Upper lobe of right lung (tissue), 1 donor: ENCODE measurements around the gene STYXL1. TPM values are rescaled to one million over a fixed set of nuclear protein-coding genes. Genes with fewer than 3 reads are reported as not detected.
A peak's percentile ranks its signal among the peaks of the same experiment; 100 is the strongest.

Experiments
- ATAC-seq: fragments of 200-7000 bp; cut with Tn5 transposase; one replicate; pipeline ENCODE4 v1.9.1; 2020; ENCODE audit warnings: mild to moderate bottlenecking, moderate library complexity
- DNase-seq: peaks from one replicate; pipeline ENCODE4 v3.0.0-alpha.2; 2020
- H3K27ac ChIP-seq: fragments of 200-600 bp; one replicate; pipeline ENCODE4 v1.8.0; 2022
- H3K27me3 ChIP-seq: fragments of 200-600 bp; one replicate; pipeline ENCODE4 v1.8.0; 2022; ENCODE audit warnings: mild to moderate bottlenecking
- H3K36me3 ChIP-seq: fragments of 200-600 bp; one replicate; pipeline ENCODE4 v1.8.0; 2022
- H3K4me1 ChIP-seq: fragments of 200-600 bp; one replicate; pipeline ENCODE4 v1.8.0; 2022
- H3K4me3 ChIP-seq: fragments of 200-600 bp; one replicate; pipeline ENCODE4 v1.8.0; 2022; ENCODE audit warnings: mild to moderate bottlenecking
- H3K9me3 ChIP-seq: fragments of 200-600 bp; one replicate; pipeline ENCODE4 v1.8.0; 2022
- CTCF ChIP-seq: fragments of 200-600 bp; IDR thresholded peaks from one replicate; pipeline ENCODE4 v1.8.0; 2022; ENCODE audit warnings: antibody characterized with exemption
- intact Hi-C: fragments of 100-400 bp; cut with DNase I; formaldehyde crosslinking; loops from one replicate; pipeline ENCODE4 v1.11.0; 2022
- total RNA-seq: library from RNA; stranded (reverse); fragmentation: NEBNext Ultra II Directional; extraction: Animal tissue kit (Norgen Biotek cat#: 25700); gene quantifications from one replicate; pipeline ENCODE4 v1.2.1, GENCODE V29; 2021
- donor health status: DM: no; HTN: yes; CAD: no; lungs with severe emphysema.

The STYXL1 gene
- total RNA-seq, 1 donor from 2014 or later, result 20.9 TPM

DNA sequence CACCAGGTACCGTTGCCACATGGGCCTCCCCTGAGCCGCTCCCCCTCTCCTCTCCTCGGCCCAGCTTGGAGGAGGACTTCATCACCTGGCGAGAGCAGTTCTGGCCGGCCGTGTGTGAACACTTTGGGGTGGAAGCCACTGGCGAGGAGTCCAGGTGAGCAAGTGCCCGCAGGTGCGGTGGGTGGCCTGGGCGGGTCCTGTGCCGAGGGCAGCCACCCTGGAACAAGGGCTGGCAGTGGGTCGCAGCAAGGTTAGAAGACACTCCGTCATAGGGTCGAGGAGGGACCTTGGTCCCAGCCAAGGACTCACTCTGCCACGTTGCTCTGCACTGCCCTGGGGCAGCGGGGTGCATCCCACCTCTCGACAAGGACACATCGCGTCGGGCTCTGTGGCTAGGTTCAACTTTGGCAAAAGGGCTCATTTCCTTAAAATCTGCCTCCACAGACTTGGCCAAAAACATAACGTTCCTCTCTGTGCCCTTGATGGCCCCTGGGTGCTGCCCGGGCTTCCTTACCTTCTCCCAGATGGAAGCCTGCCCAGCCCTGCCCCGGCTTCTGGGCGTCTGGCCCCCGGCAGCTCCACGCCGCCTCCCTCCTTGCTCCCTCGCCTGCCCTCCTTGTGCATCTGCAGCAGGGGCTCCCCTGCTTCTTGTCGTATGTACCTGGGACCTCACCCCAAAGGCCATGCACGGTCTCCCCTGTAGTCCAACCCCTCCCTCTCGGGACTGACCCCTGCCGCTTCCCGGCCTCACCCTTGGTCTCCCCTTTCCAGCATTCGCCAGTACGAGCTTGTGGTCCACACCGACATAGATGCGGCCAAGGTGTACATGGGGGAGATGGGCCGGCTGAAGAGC is 66.1 kb downstream of the STYXL1 start:
- TF ChIP-seq CTCF, result no peak
- Histone ChIP-seq H3K27me3 (no peaks in the 10 kb centered on the region), H3K4me1 (no peaks in the 10 kb centered on the region), H3K9me3 (no peaks in the 10 kb centered on the region), H3K4me3 (no peak overlapping the region), H3K27ac (no peak overlapping the region), H3K36me3 (peaks cover 87% of the 10 kb centered on the region)
- DNase-seq (peak; percentile 61), ATAC-seq (no peak)
- intact Hi-C loops, result no loop called here

- H3K36me3 ChIP-seq, result peaks cover 82% of the 10 kb centered on the region
- intact Hi-C loops, result no loop called here
- TF ChIP-seq CTCF, result no peak
- H3K4me3 ChIP-seq, result no peak overlapping the region
- H3K9me3 ChIP-seq, result no peaks in the 10 kb centered on the region
- no peaks in the 10 kb centered on the region for H3K4me1 ChIP-seq
- DNase-seq (no peak), ATAC-seq (no peak)
- no peak overlapping the region for H3K27ac ChIP-seq
- H3K27me3 ChIP-seq, result no peaks in the 10 kb centered on the region
Observed at GRCh38 chr7:75981203-75981452, 66.7 kb downstream of the STYXL1 start.

DNA sequence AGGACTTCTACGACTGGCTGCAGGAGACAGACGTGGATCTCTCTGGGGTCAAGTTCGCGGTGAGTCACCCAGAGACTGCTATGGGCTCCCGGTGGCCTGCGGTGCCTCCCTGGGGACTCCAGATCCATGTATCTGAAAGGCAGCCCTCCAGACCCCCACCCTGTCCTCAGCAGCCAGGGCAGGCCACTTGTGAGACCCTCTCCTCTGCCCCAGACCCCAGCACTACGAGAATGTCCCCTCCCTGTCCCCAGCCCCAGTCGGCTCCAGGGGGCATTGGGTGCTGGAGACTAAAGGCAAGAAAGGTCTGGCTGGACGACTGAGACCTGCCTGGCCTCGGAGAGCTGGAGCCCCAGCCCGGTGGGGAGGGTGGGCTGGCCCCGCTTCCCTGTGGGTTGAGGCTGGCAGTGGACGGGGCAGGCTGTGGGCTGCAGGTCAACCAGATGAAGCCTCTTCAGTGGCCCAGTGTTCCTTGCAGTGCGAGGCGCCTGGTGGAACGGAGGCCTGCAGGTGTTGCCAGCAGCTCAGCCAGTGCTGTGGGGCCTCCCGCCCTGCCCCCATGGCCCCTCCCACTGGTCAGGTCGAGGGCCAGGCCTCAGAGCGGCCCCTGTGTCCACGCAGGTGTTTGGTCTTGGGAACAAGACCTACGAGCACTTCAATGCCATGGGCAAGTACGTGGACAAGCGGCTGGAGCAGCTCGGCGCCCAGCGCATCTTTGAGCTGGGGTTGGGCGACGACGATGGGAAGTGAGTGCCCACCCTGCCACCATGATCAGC is 67.2 kb downstream of the STYXL1 start:
- peaks cover 81% of the 10 kb centered on the region for H3K36me3 ChIP-seq

GRCh38 chr7:75979759-75980429 is 67.9 kb downstream of the STYXL1 start:
- intact Hi-C loops, result no loop called here
- Histone ChIP-seq H3K27ac (no peak overlapping the region), H3K27me3 (no peaks in the 10 kb centered on the region), H3K36me3 (peaks cover 79% of the 10 kb centered on the region), H3K4me3 (no peak overlapping the region), H3K9me3 (no peaks in the 10 kb centered on the region), H3K4me1 (no peaks in the 10 kb centered on the region)
- TF ChIP-seq CTCF, result no peak
- ATAC-seq (peak; percentile 3), DNase-seq (peak; percentile 64)

More for the DNA sequence above, 67.2 kb downstream of the STYXL1 start:
- no peak for TF ChIP-seq CTCF
- intact Hi-C loops, result no loop called here
- no peaks in the 10 kb centered on the region for H3K4me1 ChIP-seq
- DNase-seq (peak; percentile 56), ATAC-seq (no peak)
- H3K27ac ChIP-seq, result no peak overlapping the region
- H3K4me3 ChIP-seq, result no peak overlapping the region
- no peaks in the 10 kb centered on the region for H3K27me3 ChIP-seq
- H3K9me3 ChIP-seq, result no peaks in the 10 kb centered on the region

DNA sequence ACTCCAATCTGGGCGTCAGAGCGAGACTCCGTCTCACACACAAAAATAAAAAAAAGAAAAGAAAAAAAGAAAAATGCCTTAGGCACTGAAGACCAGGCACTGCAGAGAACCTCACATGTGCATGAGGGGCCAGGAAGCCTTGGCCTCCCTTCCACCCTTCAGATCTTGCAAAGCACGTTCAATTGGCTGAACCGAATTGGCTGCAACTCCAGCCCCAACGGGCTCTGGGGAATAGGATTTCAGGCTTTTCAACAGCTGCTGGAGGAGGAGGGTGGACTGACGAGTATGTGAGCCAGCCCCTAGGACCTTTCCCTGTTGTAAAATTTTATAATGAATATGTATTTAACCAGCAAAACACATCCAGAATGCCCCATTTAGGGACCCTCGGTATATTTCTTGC is 70.1 kb downstream of the STYXL1 start:
- intact Hi-C loops, result no loop called here
- DNase-seq, result no peak
- no peak for TF ChIP-seq CTCF
- no peak for ATAC-seq
- Histone ChIP-seq H3K27me3 (no peaks in the 10 kb centered on the region), H3K27ac (no peak overlapping the region), H3K4me3 (no peak overlapping the region), H3K36me3 (peaks cover 71% of the 10 kb centered on the region), H3K9me3 (no peaks in the 10 kb centered on the region), H3K4me1 (peaks cover under 1% of the 10 kb centered on the region)
